MCF 10A (cell line): ENCODE results near the gene NELL1. TPM values are rescaled to one million over a fixed set of nuclear protein-coding genes. Genes with fewer than 3 reads are reported as not detected.
A peak's percentile ranks its signal among the peaks of the same experiment; 100 is the strongest.

Experiments
- Bru-seq: library from RNA; stranded (reverse); fragments of 400-500 nt; gene quantifications from one replicate; lab custom pipeline; 2021; lab: Mats Ljungman, UMichigan
- BruChase-seq, 2 experiments: library from RNA; stranded (reverse); fragments of 400-500 nt; gene quantifications; one replicate each; lab custom pipeline; 2021; lab: Mats Ljungman, UMichigan
- BruUV-seq: library from RNA; stranded (reverse); fragments of 400-500 nt; replicated peaks from 2 replicates; lab custom pipeline; 2021; lab: Mats Ljungman, UMichigan
- CTCF ChIA-PET: fragments of 300-600 bp; sonication (Branson Sonifier 250); formaldehyde crosslinking; extraction: SDS; loops from one replicate; lab custom pipeline; 2021; ENCODE audit warnings: antibody characterized with exemption, inconsistent platforms; lab: Yijun Ruan, JAX
- POLR2A ChIA-PET: fragments of 300-600, 350-650 bp; sonication (Branson Sonifier 250); formaldehyde crosslinking; extraction: SDS; loops from one replicate; lab custom pipeline; 2020; ENCODE audit warnings: antibody characterized with exemption, inconsistent platforms; lab: Yijun Ruan, JAX
- DNase-seq: peaks from one replicate; pipeline ENCODE4 v3.0.0-alpha.2; 2018; ENCODE audit not compliant: unreplicated experiment
- H3K27ac Mint-ChIP-seq: one replicate; pipeline ENCODE4 v1.8.0; 2022; ENCODE audit warnings: mild to moderate bottlenecking, low read depth, mixed read lengths; ENCODE audit not compliant: unreplicated experiment
- H3K27me3 Mint-ChIP-seq: one replicate; pipeline ENCODE4 v1.8.0; 2022; ENCODE audit warnings: mixed read lengths; ENCODE audit not compliant: insufficient read depth, unreplicated experiment
- H3K36me3 Mint-ChIP-seq: one replicate; pipeline ENCODE4 v1.8.0; 2022; ENCODE audit warnings: mild to moderate bottlenecking, moderate library complexity, mixed read lengths; ENCODE audit not compliant: insufficient read depth, unreplicated experiment
- H3K4me1 Mint-ChIP-seq: one replicate; pipeline ENCODE4 v1.8.0; 2022; ENCODE audit warnings: mixed read lengths; ENCODE audit not compliant: insufficient read depth, unreplicated experiment
- H3K4me3 Mint-ChIP-seq: one replicate; pipeline ENCODE4 v1.8.0; 2022; ENCODE audit warnings: mild to moderate bottlenecking, moderate library complexity, mixed read lengths; ENCODE audit not compliant: unreplicated experiment
- H3K9me3 Mint-ChIP-seq: one replicate; pipeline ENCODE4 v1.8.0; 2022; ENCODE audit warnings: mixed read lengths; ENCODE audit not compliant: unreplicated experiment
- intact Hi-C: fragments of 100-400 bp; cut with micrococcal nuclease; formaldehyde crosslinking; loops from 2 replicates; pipeline ENCODE4 v1.14.1; 2022
- long read RNA-seq: library from polyadenylated mRNA; stranded (forward); transcript quantifications from one replicate; pipeline ENCODE4 v2.0.0, GENCODE V29; 2022
- total RNA-seq: library from RNA; stranded (reverse); gene quantifications from 2 replicates; pipeline ENCODE4 v1.2.3, GENCODE V29; 2022
- TF ChIP-seq, protein P1 (sequence below): fragments of 200-600 bp; IDR thresholded peaks from one replicate; pipeline ENCODE4 v1.8.0; 2022; ENCODE audit warnings: antibody characterized with exemption, mild to moderate bottlenecking; ENCODE audit not compliant: unreplicated experiment

NELL1 gene
- total RNA-seq (not detected in 2 replicates), Bru-seq, nascent RNA (percentile 1 among the genes with signal in this experiment), BruChase-seq, experiment 1, labeled RNA remaining after a 6-hour chase (percentile 1 among the genes with signal in this experiment), BruChase-seq, experiment 2, labeled RNA remaining after a 2-hour chase (percentile 1 among the genes with signal in this experiment)
- long read RNA-seq: 0 reads

DNA sequence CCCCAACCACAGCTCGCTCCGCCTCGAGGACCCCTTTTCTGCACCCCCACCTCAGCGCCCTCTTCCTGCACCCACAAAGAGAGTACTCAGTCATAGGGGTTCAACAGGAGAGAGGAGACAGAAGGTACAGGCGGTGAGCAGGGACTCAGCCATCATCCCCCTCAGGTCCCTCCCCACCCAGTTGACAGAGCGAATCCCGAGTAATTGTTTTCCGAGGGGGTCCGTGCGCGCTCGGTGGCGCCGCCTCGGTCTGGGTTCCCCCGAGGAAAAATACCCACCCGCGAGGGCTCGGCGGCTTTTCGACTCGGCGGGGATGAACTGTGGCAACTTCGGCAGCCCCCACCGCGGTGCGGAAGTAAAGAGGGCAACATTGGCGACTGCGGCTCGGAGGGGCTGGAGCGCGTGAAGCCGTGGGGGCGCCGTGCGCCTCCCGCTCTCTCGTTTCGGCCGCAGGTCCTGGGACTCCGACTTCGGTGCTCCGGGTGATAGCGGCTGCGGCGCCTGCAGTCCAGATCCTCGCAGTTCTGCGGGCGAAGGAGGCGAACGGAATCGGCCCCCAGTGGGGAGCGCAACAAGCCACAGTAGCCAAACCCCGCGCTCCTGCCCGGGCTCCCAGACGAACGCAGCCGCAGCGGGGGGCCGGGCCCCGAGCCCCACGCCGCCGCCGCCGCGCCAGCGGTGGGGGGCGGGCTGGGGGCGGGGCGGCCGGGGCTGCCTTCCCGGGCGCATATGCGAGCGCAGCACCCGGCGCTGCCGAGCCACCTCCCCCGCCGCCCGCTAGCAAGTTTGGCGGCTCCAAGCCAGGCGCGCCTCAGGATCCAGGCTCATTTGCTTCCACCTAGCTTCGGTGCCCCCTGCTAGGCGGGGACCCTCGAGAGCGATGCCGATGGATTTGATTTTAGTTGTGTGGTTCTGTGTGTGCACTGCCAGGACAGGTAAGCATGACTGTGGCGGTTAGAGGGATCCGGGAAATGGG lies at the start of gene NELL1:
Gene NELL1 (plus strand): TSS at position 743 of the 976 bp plus-strand sequence.
- DNase-seq: no peak
- no peaks in the 10 kb centered on the region for H3K4me1 Mint-ChIP-seq
- BruUV-seq: no TSS peak
- intact Hi-C loops: no loop called here
- H3K36me3 Mint-ChIP-seq: no peaks in the 10 kb centered on the region
- TF ChIP-seq, protein P1, sequence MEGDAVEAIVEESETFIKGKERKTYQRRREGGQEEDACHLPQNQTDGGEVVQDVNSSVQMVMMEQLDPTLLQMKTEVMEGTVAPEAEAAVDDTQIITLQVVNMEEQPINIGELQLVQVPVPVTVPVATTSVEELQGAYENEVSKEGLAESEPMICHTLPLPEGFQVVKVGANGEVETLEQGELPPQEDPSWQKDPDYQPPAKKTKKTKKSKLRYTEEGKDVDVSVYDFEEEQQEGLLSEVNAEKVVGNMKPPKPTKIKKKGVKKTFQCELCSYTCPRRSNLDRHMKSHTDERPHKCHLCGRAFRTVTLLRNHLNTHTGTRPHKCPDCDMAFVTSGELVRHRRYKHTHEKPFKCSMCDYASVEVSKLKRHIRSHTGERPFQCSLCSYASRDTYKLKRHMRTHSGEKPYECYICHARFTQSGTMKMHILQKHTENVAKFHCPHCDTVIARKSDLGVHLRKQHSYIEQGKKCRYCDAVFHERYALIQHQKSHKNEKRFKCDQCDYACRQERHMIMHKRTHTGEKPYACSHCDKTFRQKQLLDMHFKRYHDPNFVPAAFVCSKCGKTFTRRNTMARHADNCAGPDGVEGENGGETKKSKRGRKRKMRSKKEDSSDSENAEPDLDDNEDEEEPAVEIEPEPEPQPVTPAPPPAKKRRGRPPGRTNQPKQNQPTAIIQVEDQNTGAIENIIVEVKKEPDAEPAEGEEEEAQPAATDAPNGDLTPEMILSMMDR: no peak
- H3K27ac Mint-ChIP-seq: no peak within 1 kb of the TSS
- H3K4me3 Mint-ChIP-seq: no peak within 1 kb of the TSS
- ChIA-PET CTCF (interaction anchor here (0.6 to 0.7 kb wide), 2 partner anchors 10 to 724 kb away, joined by 3 read pairs; no protein-coding TSS in a partner anchor), POLR2A (no interaction called here)
- H3K9me3 Mint-ChIP-seq: no peaks in the 10 kb centered on the region
- H3K27me3 Mint-ChIP-seq: peaks cover 71% of the 10 kb centered on the region

- Mint-ChIP-seq H3K9me3 (no peaks in the 10 kb centered on the region), H3K4me3 (no peak overlapping the region), H3K36me3 (no peaks in the 10 kb centered on the region), H3K4me1 (no peaks in the 10 kb centered on the region), H3K27ac (no peak overlapping the region), H3K27me3 (peaks cover 64% of the 10 kb centered on the region)
- POLR2A ChIA-PET: no interaction called here
- intact Hi-C loops: no loop called here
- TF ChIP-seq, protein P1: no peak
- no TSS peak for BruUV-seq
- DNase-seq: no peak
- CTCF ChIA-PET: interaction anchor here (0.6 to 2.7 kb wide), 3 partner anchors 11 to 28 kb away, joined by 3 to 14 read pairs (median 3); no protein-coding TSS in a partner anchor
Measured at GRCh38 chr11:20620988-20621387, 48.4 kb upstream of the NELL1 start.

DNA sequence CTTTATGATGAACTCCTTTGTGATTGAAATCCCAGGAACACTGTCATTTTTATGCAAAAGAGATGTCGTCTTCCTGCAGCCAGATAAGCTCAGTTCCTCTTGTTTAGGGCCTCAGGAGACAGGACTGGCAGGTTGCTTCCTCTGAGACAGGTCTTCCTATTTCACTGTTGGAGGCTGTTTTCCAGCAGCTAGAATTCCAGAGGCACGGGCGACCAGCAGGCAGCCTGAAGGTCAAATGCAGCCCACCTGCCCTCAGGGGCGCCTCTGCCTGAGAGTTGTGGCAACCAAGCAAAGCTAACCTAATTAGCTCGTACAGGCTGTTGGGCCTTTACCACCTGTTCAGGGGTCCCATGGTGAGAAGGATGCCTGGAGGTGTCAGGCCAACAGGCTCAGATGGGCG lies 47.7 kb upstream of the NELL1 start:
- POLR2A ChIA-PET: no interaction called here
- no peaks in the 10 kb centered on the region for H3K36me3 Mint-ChIP-seq
- CTCF ChIA-PET: interaction anchor here (0.6 to 1.0 kb wide), 2 partner anchors 12 to 27 kb away, joined by 3 read pairs; no protein-coding TSS in a partner anchor
- peaks cover 69% of the 10 kb centered on the region for H3K27me3 Mint-ChIP-seq
- no TSS peak for BruUV-seq
- intact Hi-C loops: no loop called here
- H3K4me1 Mint-ChIP-seq: no peaks in the 10 kb centered on the region
- no peak overlapping the region for H3K27ac Mint-ChIP-seq
- TF ChIP-seq, protein P1: no peak
- DNase-seq: no peak
- no peak overlapping the region for H3K4me3 Mint-ChIP-seq
- no peaks in the 10 kb centered on the region for H3K9me3 Mint-ChIP-seq

GRCh38 chr11:20623252-20623651 lies 46.1 kb upstream of the NELL1 start:
- Mint-ChIP-seq H3K27me3 (peaks cover 69% of the 10 kb centered on the region), H3K4me3 (no peak overlapping the region), H3K36me3 (no peaks in the 10 kb centered on the region), H3K27ac (no peak overlapping the region), H3K9me3 (no peaks in the 10 kb centered on the region), H3K4me1 (no peaks in the 10 kb centered on the region)
- POLR2A ChIA-PET: no interaction called here
- no TSS peak for BruUV-seq
- no peak for DNase-seq
- TF ChIP-seq, protein P1: no peak
- CTCF ChIA-PET: interaction anchor here (1.3 to 1.8 kb wide), 3 partner anchors 12 to 25 kb away, joined by 4 to 9 read pairs (median 6); no protein-coding TSS in a partner anchor
- intact Hi-C loops: no loop called here
